ENCODE data around the gene RNF2.
"Not testable (repeated sequence)": the region's sequence is repeated elsewhere in the genome, so short reads cannot be mapped to it uniquely, and the experiment has no call there.

The RNF2 gene

GRCh38 chr1:185050823-185051451 is 5.6 kb downstream of the RNF2 start:
- no peak for DNase-seq (ENCODE audit: low spot score)

GRCh38 chr1:185053204-185053603 is 7.8 kb downstream of the RNF2 start:
- no peak for DNase-seq (ENCODE audit: low spot score)

GRCh38 chr1:185054365-185055060 is 9.2 kb downstream of the RNF2 start:
- DNase-seq (ENCODE audit: low spot score), result no peak

- no peak for DNase-seq (ENCODE audit: low spot score)
Measured at GRCh38 chr1:185058110-185058509, 12.8 kb downstream of the RNF2 start.

GRCh38 chr1:185058876-185059275 is 13.5 kb downstream of the RNF2 start:
- no peak for DNase-seq (ENCODE audit: low spot score)

- DNase-seq (ENCODE audit: low spot score), result no peak
Measured at GRCh38 chr1:185059950-185060571, 14.7 kb downstream of the RNF2 start.

GRCh38 chr1:185062710-185063370 is 17.5 kb downstream of the RNF2 start:
- DNase-seq (ENCODE audit: low spot score), result no peak

GRCh38 chr1:185063719-185064118 is 18.4 kb downstream of the RNF2 start:
- DNase-seq (ENCODE audit: low spot score), result no peak

- not testable (repeated sequence) for DNase-seq (ENCODE audit: low spot score)
Measured at GRCh38 chr1:185065006-185065405, 19.6 kb downstream of the RNF2 start.

GRCh38 chr1:185066181-185066580 is 20.8 kb downstream of the RNF2 start:
- DNase-seq (ENCODE audit: low spot score), result no peak

- DNase-seq (ENCODE audit: low spot score), result no peak
Measured at GRCh38 chr1:185068341-185068740, 23.0 kb downstream of the RNF2 start.

GRCh38 chr1:185069202-185069772 is 23.9 kb downstream of the RNF2 start:
- no peak for DNase-seq (ENCODE audit: low spot score)

- no peak for DNase-seq (ENCODE audit: low spot score)
Measured at GRCh38 chr1:185070051-185070450, 24.7 kb downstream of the RNF2 start.

- no peak for DNase-seq (ENCODE audit: low spot score)
Measured at GRCh38 chr1:185073725-185074124, 28.4 kb downstream of the RNF2 start.

GRCh38 chr1:185074307-185074706 is 28.9 kb downstream of the RNF2 start:
- no peak for DNase-seq (ENCODE audit: low spot score)

GRCh38 chr1:185075476-185075875 is 30.1 kb downstream of the RNF2 start:
- DNase-seq (ENCODE audit: low spot score), result no peak

GRCh38 chr1:185077374-185077773 is 32.0 kb downstream of the RNF2 start:
- DNase-seq (ENCODE audit: low spot score), result no peak

GRCh38 chr1:185080422-185080821 is 35.1 kb downstream of the RNF2 start:
- no peak for DNase-seq (ENCODE audit: low spot score)

GRCh38 chr1:185083818-185084217 is 38.5 kb downstream of the RNF2 start:
- DNase-seq (ENCODE audit: low spot score), result no peak

GRCh38 chr1:185087101-185087500 is 41.7 kb downstream of the RNF2 start:
- no peak for DNase-seq (ENCODE audit: low spot score)

GRCh38 chr1:185087746-185088145 is 42.4 kb downstream of the RNF2 start:
- DNase-seq (ENCODE audit: low spot score), result no peak

GRCh38 chr1:185091480-185091879 is 46.1 kb downstream of the RNF2 start:
- no peak for DNase-seq (ENCODE audit: low spot score)

GRCh38 chr1:185094761-185095160 is 49.4 kb downstream of the RNF2 start:
- DNase-seq (ENCODE audit: low spot score), result no peak

All from RKO (cell line).